Astrocyte (in vitro differentiated cells and primary cell): Measurements from ENCODE around the gene PBXIP1. TPM values are rescaled to one million over a fixed set of nuclear protein-coding genes. Genes with fewer than 3 reads are reported as not detected.

Experiments
- DNase-seq: peaks from one replicate; pipeline ENCODE4 v3.0.0-alpha.2; 2010; ENCODE audit warnings: low read depth
- FAIRE-seq: peaks from 2 replicates; lab custom pipeline; 2011; peaks lifted over from hg19 to GRCh38; lab: Jason Lieb, UNC
- H2AFZ ChIP-seq: 2 replicates; pipeline ENCODE4 v1.6.0; 2012; ENCODE audit warnings: low read depth, low read length, inconsistent platforms
- H3K27ac ChIP-seq: 2 replicates; pipeline ENCODE4 v1.5.1; 2011; ENCODE audit warnings: low read depth, low read length, inconsistent platforms
- H3K27me3 ChIP-seq: 2 replicates; pipeline ENCODE4 v1.6.0; 2011; ENCODE audit warnings: low read length, inconsistent platforms; ENCODE audit not compliant: insufficient read depth
- H3K36me3 ChIP-seq: 2 replicates; pipeline ENCODE4 v1.5.1; 2011; ENCODE audit warnings: low read length, inconsistent platforms; ENCODE audit not compliant: insufficient read depth
- H3K4me1 ChIP-seq: 2 replicates; pipeline ENCODE4 v1.5.1; 2011; ENCODE audit warnings: low read length, inconsistent platforms; ENCODE audit not compliant: insufficient read depth
- H3K4me2 ChIP-seq: 2 replicates; pipeline ENCODE4 v1.6.0; 2012; ENCODE audit warnings: low read length, inconsistent platforms
- H3K4me3 ChIP-seq: 2 replicates; pipeline ENCODE4 v1.5.1; 2011; ENCODE audit warnings: low read depth, mild to moderate bottlenecking, low read length, inconsistent platforms; ENCODE audit not compliant: insufficient read depth
- H3K79me2 ChIP-seq: 2 replicates; pipeline ENCODE4 v1.6.0; 2012; ENCODE audit warnings: mild to moderate bottlenecking, low read length, inconsistent platforms; ENCODE audit not compliant: insufficient read depth
- H3K9ac ChIP-seq: 2 replicates; pipeline ENCODE4 v1.6.0; 2012; ENCODE audit warnings: mild to moderate bottlenecking, low read length, inconsistent platforms
- H3K9me3 ChIP-seq: 2 replicates; pipeline ENCODE4 v1.5.1; 2012; ENCODE audit warnings: low read depth, mild to moderate bottlenecking, low read length, inconsistent platforms; ENCODE audit not compliant: insufficient read depth
- H4K20me1 ChIP-seq: 2 replicates; pipeline ENCODE4 v1.6.0; 2012; ENCODE audit warnings: low read length, inconsistent platforms; ENCODE audit not compliant: insufficient read depth
- H3K27ac Mint-ChIP-seq: one replicate; pipeline ENCODE4 v1.8.0; 2021; ENCODE audit warnings: mild to moderate bottlenecking, mixed read lengths; ENCODE audit not compliant: unreplicated experiment
- H3K27me3 Mint-ChIP-seq: one replicate; pipeline ENCODE4 v1.8.0; 2021; ENCODE audit warnings: low read depth, mixed read lengths; ENCODE audit not compliant: unreplicated experiment
- H3K36me3 Mint-ChIP-seq: one replicate; pipeline ENCODE4 v1.8.0; 2021; ENCODE audit warnings: low read depth, mixed read lengths; ENCODE audit not compliant: unreplicated experiment
- H3K4me1 Mint-ChIP-seq: one replicate; pipeline ENCODE4 v1.8.0; 2021; ENCODE audit warnings: low read depth, mixed read lengths; ENCODE audit not compliant: unreplicated experiment
- H3K4me3 Mint-ChIP-seq: one replicate; pipeline ENCODE4 v1.8.0; 2021; ENCODE audit warnings: mild to moderate bottlenecking, moderate library complexity, mixed read lengths; ENCODE audit not compliant: unreplicated experiment
- H3K9me3 Mint-ChIP-seq: one replicate; pipeline ENCODE4 v1.8.0; 2021; ENCODE audit warnings: mild to moderate bottlenecking, mixed read lengths; ENCODE audit not compliant: unreplicated experiment
- CTCF ChIP-seq: IDR thresholded peaks from 2 replicates; pipeline ENCODE4 v1.5.1; 2011; ENCODE audit warnings: low read depth, mild to moderate bottlenecking, inconsistent platforms, low read length, moderate library complexity; ENCODE audit not compliant: insufficient read depth
- EZH2 ChIP-seq: IDR thresholded peaks from 2 replicates; pipeline ENCODE4 v1.6.1; 2012; ENCODE audit warnings: mild to moderate bottlenecking, low read length, inconsistent platforms; ENCODE audit not compliant: insufficient read depth
- total RNA-seq: library from RNA; stranded (reverse); gene quantifications from 2 replicates; pipeline ENCODE4 v1.2.1, GENCODE V29; 2021

The PBXIP1 gene
- total RNA-seq, 1 donor from 2014 or later: 89.2 TPM

DNA sequence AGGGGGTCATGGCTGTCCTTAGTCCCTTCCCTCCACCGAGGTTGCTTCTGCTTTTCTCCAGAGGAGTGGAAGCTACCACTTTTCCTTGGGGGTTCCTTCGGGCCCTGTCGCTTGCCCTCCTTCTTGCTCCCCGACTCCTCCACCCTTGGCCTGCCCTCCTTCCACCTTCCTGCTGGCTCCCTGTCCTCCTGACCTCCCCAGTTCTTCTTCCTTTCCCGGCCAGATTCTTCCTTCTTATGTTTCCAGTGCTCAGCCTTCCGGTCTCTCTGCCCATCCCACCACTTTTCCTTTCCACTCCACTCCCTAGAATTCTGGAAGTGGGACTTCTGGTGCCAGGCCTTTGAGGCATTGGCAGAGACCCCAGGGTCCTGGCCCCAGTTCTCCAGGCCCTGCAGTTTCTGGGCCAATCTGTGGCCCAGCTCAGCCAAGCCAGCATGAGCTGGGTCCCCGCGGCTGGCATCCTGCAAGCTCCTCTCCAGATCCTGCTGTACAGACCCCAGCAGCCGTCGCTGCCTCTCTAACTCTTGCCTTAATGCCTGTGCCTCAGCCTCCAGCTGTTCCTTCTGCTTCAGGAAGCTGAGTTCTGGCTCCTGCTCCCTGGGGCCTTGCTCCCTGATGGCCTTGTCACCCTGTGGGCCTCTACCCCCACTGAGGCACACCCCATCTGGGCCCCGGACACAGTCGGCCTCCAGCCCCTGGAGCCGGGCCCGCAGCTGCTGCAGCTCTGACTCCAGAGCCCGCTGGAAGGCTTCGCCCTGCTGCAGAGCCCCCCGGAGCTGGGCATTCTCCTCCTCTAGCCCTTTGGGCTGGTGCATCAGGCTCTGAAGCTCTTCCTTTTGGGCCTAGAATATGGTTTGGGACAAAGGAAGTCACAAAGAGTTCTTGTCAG lies 9.7 kb downstream of the PBXIP1 start:
- H3K4me1 Mint-ChIP-seq: peaks cover 16% of the 10 kb centered on the region
- peaks cover 18% of the 10 kb centered on the region for H4K20me1 ChIP-seq
- H3K27me3 Mint-ChIP-seq: no peaks in the 10 kb centered on the region
- no peaks in the 10 kb centered on the region for H3K79me2 ChIP-seq
- H3K27ac Mint-ChIP-seq: no peak overlapping the region
- no peak overlapping the region for H3K4me2 ChIP-seq
- H3K27me3 ChIP-seq: no peaks in the 10 kb centered on the region
- no peak for FAIRE-seq
- DNase-seq: no peak
- H3K36me3 ChIP-seq: peaks cover 4% of the 10 kb centered on the region
- H3K4me1 ChIP-seq: no peaks in the 10 kb centered on the region
- TF ChIP-seq CTCF (no peak), EZH2 (no peak)
- no peak overlapping the region for H3K27ac ChIP-seq
- no peak overlapping the region for H3K4me3 Mint-ChIP-seq
- no peaks in the 10 kb centered on the region for H3K9me3 Mint-ChIP-seq
- H2AFZ ChIP-seq: no peak overlapping the region
- no peak overlapping the region for H3K9ac ChIP-seq
- H3K9me3 ChIP-seq: no peaks in the 10 kb centered on the region
- H3K36me3 Mint-ChIP-seq: peaks cover 13% of the 10 kb centered on the region
- no peak overlapping the region for H3K4me3 ChIP-seq

DNA sequence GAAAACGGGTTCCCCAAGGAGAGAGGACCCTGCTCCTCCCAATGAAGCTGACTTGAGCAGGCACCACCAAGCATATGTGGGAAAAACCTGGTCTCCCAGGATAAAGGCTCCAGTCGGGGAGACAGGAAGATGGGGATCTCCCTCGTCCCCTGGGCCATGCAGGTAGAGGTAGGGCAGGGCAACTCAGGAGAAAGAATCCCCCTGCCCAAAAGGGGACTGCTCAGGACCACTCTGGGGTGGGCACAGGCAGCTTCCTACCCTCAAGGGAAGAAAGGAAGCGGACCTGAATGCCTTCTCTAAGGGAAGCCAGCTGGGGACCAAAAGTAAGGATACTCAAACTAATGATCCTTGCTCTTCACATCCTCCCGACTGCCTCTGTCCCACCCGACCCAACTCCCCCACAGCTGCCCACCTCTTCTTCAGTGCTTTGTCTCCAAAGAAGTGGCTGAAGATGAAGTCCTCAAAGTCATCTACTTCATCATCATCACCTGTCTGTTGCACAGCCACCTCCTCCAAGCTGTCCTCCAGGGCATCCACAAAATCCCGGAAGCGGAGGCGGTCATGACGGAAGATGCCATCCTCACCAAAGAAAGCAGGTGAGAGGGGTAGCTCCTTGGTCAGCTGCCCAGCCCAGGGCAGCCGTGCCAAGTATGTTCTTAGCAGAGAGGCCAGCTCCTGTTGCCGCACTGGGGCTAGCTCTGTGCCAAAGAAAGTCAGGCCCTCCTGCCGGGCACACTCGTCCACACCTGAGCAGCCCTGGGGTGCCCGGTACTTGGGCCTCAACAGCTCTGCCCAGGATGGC lies 10.5 kb downstream of the PBXIP1 start:
- DNase-seq (no peak), FAIRE-seq (no peak)
- H3K79me2 ChIP-seq: no peaks in the 10 kb centered on the region
- H3K4me3 ChIP-seq: no peak overlapping the region
- no peak overlapping the region for H3K4me3 Mint-ChIP-seq
- H3K27me3 ChIP-seq: no peaks in the 10 kb centered on the region
- H3K27me3 Mint-ChIP-seq: no peaks in the 10 kb centered on the region
- peaks cover 11% of the 10 kb centered on the region for H3K36me3 Mint-ChIP-seq
- peaks cover 11% of the 10 kb centered on the region for H4K20me1 ChIP-seq
- no peak overlapping the region for H3K27ac Mint-ChIP-seq
- H3K4me1 ChIP-seq: no peaks in the 10 kb centered on the region
- no peak overlapping the region for H3K27ac ChIP-seq
- H3K36me3 ChIP-seq: no peaks in the 10 kb centered on the region
- no peaks in the 10 kb centered on the region for H3K9me3 Mint-ChIP-seq
- H3K9ac ChIP-seq: no peak overlapping the region
- H3K4me1 Mint-ChIP-seq: peaks cover 23% of the 10 kb centered on the region
- no peaks in the 10 kb centered on the region for H3K9me3 ChIP-seq
- TF ChIP-seq CTCF (no peak), EZH2 (no peak)
- no peak overlapping the region for H3K4me2 ChIP-seq
- no peak overlapping the region for H2AFZ ChIP-seq
